GM18511 (cell line): ENCODE data around the gene PHF20.
"Not testable (repeated sequence)": the region's sequence is repeated elsewhere in the genome, so short reads cannot be mapped to it uniquely, and the experiment has no call there.

Source experiments
- ATAC-seq: cut with Tn5 transposase; IDR thresholded peaks from one replicate; pipeline ENCODE4 v1.9.1; 2021; ENCODE audit warnings: mild to moderate bottlenecking, moderate library complexity; ENCODE audit not compliant: unreplicated experiment

The PHF20 gene

DNA sequence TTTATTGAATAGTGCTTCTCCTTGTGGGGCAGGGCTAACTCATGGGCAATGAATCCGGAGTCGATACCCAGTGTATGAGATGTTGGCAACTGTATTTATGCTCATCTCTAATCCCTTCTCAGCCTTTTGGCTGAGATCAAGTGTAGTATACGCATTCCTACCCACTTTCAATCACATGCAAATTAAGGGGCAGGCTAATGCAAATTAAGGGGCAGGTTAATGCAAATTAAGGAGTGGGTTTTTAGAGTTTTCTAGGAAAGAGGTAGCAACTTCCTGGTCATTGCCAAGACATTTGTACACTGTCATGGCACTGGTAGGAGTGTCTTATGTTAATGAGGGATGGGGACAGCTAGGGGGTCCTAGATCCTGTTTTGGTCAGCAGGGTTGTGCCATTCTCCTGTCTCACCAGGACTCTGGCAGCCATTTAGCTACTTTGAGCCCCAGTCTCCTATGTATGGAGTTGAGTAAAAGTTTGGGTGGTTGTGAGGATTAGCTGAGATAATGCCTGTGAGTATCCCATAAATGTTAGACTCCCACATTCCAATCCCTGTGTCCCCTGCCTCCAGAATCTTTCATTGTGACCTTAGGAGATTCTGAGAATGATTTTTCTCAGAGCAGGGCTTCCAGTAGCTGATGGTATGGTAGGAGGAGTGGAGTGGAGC lies 196.3 kb downstream of the PHF20 start, which contains the start of gene CNBD2:
CNBD2 (plus strand) TSS at position 612 of the 662 bp plus-strand sequence. CDS start 173 bp downstream, outside the sequence.
- ATAC-seq = no peak

DNA sequence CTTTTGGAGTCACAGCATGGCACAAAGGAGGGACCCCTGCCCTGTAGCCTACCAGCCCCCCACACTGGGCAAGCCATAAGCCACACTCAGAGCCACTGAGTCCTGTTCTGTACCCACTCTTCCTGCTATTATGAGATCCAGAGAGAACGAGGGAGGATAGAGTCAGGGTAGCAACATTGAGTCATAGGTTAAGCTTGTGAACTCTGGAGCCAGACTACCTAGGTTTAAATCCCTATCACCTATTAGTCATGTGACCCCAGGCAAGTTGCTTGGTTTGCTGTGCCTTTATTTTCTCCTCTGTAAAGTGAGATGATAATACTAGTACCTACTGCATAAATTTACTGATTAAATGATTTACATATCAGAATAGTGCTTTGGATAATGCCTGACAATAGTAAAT lies 197.1 kb downstream of the PHF20 start:
- ATAC-seq = no peak

DNA sequence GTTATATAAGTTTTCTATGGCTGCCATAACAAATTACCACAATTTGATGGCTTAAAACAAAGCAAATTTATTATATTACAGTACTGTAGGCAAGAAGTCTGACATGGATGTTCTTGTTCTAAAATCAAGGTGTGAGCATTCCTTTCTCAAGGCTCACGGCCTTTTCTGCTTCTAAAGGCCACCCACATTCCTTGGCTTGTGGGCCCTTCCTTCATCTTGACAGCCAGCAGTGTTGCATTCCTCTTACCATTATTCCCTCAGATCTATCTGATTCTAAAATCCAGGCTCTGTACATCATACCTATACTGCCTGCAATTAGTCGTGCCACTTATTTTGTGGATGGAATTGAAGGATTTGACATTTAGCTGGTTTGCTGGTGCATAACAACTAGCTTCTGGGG lies 200.2 kb downstream of the PHF20 start:
- no peak for ATAC-seq

DNA sequence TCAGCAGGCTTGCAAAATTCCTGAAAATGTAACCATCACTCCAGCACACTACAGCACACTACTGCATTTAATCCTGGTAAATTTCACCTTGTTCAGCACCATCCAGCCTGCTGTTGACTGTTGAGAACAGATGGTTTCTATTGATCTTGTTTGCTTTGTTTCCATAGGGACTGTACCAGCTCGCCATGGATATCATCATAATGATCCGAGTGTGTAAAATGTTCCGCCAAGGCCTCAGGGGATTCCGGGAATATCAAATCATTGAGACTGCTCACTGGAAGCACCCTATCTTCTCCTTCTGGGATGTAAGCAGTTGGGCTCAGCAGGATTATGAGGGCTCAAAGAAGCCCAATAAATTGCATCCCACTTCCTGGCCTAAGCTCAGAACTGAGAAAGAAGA lies 200.6 kb downstream of the PHF20 start:
- no peak for ATAC-seq

DNA sequence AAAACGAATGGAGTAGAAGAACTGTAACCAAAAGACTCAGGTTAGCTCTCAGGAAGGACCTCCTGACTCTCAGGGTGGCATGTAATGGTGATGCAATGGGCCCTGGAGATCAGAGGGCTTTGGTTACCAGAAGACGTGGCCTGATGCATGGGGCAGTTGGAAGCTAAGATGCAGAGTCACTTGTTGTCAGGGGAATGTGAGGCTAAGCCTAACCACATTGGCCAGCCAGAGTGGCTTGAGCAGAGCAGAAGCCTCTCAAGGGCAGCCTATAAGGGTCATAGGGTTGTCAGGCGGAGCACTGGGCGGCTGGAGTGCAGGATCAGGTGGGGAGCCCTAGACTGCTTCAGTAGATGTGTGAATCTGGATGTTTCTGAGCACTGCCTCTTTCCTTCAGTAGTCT lies 202.4 kb downstream of the PHF20 start:
- no peak for ATAC-seq

DNA sequence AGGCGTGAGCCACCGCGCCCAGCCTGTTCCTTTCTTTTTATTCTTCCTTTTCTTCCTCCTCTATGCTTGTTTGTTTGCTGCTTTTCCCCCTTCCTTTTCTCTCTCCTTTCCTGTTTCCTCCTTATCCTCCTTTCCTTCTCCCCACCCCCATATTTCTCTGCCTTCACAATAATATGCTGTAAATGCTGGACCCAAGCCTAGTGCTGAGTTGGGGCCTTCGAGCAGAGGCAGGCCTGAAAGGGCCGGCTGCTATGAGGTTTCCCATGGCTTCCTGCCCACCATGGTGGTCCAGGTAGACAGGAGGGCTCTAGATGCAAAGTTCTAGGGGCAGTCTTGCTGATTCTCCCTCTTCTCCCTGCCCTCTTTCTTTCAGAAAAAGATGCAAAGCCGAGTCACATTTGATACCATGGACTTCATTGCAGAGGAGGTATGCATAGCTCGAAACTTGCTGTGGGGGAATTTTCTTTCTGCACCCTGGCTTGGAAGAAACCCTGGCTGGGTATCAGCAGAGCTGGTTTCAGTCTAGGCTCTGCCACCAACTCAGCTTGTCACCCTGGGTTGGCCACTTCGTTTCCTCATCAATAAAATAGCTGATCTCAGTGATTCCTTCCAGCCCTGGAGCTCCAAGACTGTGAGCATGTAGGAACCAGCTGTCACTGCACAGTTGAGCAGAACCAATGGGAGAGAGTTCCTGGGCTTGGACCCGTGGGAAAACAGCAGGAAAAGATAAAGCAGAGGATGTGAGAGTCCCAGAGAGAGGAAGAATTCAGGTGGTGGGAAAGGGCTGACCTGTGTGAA lies 204.0 kb downstream of the PHF20 start:
- no peak for ATAC-seq

DNA sequence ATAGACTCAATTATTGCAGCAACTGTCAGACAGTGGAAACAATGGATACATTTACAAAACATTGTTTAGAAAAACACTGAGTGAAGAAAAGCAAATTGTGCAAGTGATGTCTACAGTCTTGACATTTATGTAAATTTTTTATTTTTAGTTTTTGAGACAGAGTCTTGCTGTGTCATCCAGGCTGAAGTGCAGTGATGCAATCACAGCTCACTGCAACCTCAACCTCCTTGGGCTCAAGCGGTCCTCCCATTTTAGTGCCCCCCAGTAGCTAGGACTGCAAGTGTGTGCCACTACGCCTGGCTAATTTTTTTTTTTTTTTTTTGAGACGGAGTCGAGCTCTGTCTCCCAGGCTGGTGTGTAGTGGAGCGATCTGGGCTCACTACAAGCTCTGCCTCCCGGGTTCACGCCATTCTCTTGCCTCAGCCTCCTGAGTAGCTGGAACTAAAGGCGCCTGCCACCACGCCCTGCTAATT lies 206.3 kb downstream of the PHF20 start:
- no peak for ATAC-seq

DNA sequence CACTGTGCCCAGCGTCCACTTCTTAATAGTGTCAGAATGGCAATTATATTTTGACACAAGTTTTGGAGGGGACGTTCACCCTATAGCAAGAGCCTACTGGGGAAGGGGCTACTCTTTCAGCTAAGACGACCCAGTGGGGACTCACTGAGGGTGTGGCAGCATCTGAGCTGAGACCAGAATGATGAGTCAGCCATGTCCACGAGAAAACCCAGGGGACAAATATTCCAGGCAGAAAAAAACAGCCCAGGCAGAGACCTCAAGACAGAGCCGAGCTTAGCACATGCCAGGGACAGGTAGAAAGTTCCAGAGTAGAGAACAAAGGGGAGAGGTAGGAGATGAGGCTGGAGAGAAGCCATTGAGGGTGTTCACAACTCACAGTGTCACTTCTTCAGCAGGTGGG lies 207.7 kb downstream of the PHF20 start:
- no peak for ATAC-seq

DNA sequence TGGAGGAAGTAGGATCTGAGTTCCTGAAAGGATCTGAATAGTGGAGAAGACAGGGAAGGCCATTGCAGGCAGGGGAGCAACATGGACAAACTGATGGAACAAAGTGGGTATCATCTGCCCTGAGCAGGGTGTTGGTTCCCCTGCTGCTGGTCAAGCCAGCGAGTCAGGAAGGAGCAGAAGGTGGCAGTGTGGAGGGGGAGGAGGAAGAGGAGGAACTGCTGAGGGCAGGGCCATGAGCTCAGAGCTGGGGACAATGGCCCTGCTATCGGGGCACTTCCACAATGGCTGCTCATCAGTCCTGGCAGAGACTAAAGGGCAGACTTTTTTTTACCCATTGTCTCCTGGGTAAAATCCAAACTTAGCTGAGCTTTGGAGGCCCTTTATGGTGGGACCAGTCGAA lies 210.2 kb downstream of the PHF20 start:
- ATAC-seq = no peak

DNA sequence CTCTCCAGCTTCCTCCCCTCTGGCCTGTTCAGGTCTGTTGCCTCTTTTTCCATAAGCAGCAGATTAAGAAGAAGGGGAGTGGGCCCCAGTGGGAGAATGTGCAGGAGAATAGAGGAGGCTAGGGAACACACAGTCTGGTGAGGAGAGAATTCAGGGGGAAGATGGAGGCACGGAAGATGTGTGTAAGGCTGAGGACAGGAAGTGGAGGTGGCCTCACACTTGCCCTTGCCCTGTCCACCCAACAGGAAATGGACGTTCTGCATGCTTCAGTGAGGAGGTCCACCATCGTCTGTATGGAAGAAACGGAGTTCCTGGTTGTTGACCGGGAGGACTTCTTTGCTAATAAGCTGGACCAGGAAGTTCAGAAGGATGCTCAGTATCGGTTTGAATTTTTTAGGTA lies 212.6 kb downstream of the PHF20 start:
- no peak for ATAC-seq

DNA sequence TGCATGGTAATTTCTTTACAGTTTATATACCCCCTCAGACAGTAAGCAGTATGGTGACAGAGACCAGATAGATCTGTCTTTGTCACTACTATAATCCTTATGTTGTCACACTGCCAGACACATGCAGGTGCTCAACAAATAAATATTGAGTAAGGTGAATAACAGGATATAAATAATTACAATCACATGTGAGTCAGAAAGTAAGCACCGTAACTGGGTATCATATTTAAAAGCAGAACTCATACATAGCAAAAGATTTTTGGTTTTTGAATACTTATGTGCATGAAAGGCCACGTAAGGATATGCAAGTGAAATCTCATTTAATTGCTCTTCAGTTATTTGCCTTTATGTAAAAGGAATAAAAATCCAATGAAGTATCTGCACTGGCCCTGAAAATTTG lies 214.0 kb downstream of the PHF20 start:
- ATAC-seq = no peak

DNA sequence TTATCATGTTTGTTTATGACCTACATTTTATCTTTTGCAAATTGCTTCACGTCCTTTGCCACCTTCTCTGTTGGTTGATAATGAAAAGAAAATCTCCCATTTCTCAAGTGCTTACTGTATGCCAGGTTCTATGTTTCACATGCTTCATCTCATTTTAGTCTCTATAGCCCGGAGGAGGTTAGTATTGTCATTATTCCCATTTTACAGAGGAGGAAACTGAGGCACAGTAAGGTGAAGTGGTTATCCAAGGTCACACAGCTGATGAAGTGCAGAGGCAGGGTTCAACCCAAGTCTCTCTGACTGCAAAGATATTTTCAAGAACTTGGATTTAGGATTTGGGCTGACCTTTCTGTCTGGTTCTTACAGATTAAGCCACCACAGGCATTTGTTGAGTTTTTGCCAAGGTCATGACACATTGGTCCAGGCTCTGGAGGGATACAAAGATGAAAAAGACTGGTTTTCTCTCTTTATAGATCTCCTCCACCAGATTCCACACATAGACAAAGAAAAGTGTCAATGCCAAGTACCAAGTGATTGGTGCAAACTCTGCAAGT lies 217.2 kb downstream of the PHF20 start:
- ATAC-seq = no peak

DNA sequence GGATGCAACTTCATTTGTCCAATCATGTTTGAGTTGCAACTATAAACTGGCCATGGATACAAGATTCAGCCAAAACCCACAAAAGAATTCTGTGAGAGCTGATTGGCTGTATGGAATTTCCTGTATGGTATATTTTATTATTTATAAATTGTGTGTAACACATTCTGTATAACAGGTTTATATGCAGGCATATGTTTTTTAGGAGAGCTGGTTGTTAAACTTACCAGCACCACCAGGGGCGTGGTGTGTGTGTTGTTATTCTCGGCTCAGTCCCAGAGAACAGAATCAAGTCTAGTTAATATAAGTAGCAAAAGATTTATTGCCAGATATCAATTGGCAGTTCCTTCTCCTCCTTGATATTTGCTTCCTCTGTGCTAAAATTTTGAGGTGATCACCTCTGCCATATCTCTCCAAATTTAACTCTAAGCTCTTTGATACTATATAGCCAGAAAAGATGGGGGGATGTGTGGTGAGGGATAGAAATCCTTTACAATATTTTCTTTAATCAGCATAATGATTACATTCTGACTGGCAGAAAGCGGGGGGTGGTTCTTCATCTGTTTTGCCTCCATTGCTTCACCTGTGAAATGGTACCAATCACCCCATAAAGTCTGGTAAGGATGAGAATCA lies 219.4 kb downstream of the PHF20 start:
- no peak for ATAC-seq

DNA sequence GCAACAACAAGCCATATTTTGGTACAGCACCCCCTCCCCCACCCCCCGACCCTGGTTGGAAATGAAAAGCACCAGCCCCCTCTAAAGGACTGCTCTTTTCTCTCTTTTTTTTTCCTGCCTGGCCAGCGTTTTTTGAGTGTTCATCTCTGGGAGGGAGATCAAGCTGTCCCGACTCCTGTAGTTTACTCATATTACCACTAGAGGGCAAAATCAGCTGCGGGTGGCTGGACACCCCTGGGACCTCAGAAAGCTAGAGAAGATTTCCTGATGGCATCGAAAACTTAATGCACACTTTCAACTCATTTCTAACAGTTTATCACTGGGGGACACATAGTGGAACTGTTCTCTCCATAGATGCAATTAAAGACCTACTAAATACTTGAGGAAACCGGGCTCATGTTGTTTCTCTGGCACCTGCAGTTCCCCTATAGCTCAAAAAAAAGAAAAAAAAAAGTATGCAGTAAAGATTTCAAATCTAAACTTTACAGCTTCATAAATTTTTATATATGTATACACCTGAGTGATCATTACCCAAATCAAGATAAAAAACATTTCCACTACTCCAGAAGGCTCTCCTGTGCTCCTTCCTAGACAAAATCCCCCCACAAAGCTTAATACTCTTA lies 221.0 kb downstream of the PHF20 start:
- no peak for ATAC-seq

DNA sequence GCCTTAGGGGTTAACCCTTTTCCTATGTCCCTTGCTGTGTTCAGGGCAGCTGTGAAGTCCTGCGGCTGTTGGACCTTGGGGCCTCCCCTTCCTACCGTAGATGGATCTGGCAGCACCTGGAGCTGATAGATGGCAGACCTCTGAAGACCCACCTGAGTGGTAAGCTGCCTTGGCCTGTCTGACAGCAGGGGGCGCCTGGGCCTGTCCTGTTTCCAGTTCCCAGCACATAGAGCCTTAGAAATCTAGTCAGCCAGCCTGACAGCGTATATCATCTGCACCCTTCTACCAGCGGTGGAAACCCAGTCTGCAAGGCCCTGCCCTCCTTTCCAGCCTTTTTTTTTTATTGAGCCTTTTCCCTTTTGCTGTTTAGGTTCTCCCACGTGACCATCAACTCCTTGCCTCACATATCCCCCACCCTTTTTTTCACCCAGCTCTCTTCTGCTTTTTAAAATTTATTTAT lies 223.2 kb downstream of the PHF20 start:
- ATAC-seq = no peak

DNA sequence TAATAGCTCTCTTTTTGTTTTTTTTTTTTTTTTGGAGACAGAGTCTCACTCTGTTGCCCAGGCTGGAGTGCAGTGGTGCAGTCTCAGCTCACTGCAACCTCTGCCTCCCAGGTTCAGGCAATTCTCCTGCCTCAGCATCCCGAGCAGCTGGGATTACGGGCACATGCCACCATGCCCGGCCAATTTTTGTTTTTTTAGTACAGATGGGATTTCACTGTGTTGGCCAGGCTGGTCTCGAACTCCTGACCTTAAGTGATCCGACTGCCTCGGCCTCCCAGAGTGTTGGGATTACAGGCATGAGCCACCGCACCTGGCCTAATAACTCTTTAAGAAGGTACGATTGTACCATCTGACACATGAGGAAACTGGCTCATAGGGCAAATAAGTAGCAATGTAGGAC lies 224.7 kb downstream of the PHF20 start:
- not testable (repeated sequence) for ATAC-seq
